Measurements from ENCODE around the gene CARD10.

The CARD10 gene

GRCh38 chr22:37556710-37557109, 37.5 kb upstream of the CARD10 start:
- TF ChIP-seq SPI1 (IDR thresholded peaks at IDR 0.05; ENCODE audit: borderline replicate concordance, low read depth), result no peak
- no peak for TF ChIP-seq CTCF (IDR thresholded peaks at IDR 0.05; ENCODE audit: insufficient read depth, low read length)
- TF ChIP-seq, protein P1, sequence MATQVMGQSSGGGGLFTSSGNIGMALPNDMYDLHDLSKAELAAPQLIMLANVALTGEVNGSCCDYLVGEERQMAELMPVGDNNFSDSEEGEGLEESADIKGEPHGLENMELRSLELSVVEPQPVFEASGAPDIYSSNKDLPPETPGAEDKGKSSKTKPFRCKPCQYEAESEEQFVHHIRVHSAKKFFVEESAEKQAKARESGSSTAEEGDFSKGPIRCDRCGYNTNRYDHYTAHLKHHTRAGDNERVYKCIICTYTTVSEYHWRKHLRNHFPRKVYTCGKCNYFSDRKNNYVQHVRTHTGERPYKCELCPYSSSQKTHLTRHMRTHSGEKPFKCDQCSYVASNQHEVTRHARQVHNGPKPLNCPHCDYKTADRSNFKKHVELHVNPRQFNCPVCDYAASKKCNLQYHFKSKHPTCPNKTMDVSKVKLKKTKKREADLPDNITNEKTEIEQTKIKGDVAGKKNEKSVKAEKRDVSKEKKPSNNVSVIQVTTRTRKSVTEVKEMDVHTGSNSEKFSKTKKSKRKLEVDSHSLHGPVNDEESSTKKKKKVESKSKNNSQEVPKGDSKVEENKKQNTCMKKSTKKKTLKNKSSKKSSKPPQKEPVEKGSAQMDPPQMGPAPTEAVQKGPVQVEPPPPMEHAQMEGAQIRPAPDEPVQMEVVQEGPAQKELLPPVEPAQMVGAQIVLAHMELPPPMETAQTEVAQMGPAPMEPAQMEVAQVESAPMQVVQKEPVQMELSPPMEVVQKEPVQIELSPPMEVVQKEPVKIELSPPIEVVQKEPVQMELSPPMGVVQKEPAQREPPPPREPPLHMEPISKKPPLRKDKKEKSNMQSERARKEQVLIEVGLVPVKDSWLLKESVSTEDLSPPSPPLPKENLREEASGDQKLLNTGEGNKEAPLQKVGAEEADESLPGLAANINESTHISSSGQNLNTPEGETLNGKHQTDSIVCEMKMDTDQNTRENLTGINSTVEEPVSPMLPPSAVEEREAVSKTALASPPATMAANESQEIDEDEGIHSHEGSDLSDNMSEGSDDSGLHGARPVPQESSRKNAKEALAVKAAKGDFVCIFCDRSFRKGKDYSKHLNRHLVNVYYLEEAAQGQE (IDR thresholded peaks at IDR 0.05; ENCODE audit: insufficient replicate concordance, low read depth), result no peak
- no peak for TF ChIP-seq GABPA (IDR thresholded peaks at IDR 0.05; ENCODE audit: low read depth)
- no peak for TF ChIP-seq POLR2AphosphoS5 (IDR thresholded peaks at IDR 0.05; ENCODE audit: low read depth)
- Histone ChIP-seq H3K27ac (replicated peaks) (no peak overlapping the region), H3K27me3 (ENCODE audit: insufficient read depth, poor library complexity, severe bottlenecking) (peaks cover 48% of the 10 kb centered on the region), H3K4me3 (replicated peaks; ENCODE audit: insufficient read depth, low read length) (no peak overlapping the region)
- DNase-seq (ENCODE audit: low read depth in 1 of 2, low spot score in 1 of 2), result peak in 1 of 2 experiments; percentile 11

DNA sequence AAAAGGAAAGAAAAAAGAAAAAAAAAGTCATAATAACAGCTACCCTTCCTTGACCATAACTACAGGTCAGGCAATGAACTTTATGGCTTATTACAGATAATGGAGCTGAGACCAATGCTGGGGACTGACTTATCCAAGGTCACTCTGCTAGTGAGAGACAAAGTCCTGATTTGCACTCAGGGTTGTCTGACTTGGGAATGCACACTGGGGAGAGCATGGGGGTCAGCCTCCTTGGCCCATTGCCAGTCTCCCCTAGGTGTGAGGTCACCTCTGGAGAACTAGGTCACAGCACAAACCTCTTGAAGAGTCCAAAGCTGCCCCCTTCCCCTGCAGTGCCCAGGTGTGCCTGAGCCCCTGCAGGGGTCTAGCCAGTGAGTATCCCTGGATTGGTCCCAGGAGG, 35.8 kb upstream of the CARD10 start:
- no peak for DNase-seq (ENCODE audit: low read depth in 1 of 2, low spot score in 1 of 2)
- Histone ChIP-seq H3K4me3 (replicated peaks; ENCODE audit: insufficient read depth, low read length) (no peak overlapping the region), H3K27ac (replicated peaks) (no peak overlapping the region), H3K27me3 (ENCODE audit: insufficient read depth, poor library complexity, severe bottlenecking) (peaks cover 39% of the 10 kb centered on the region)
- TF ChIP-seq, protein P1 (IDR thresholded peaks at IDR 0.05; ENCODE audit: insufficient replicate concordance, low read depth), result no peak
- TF ChIP-seq POLR2AphosphoS5 (IDR thresholded peaks at IDR 0.05; ENCODE audit: low read depth), result no peak
- TF ChIP-seq SPI1 (IDR thresholded peaks at IDR 0.05; ENCODE audit: borderline replicate concordance, low read depth), result no peak
- no peak for TF ChIP-seq CTCF (IDR thresholded peaks at IDR 0.05; ENCODE audit: insufficient read depth, low read length)
- no peak for TF ChIP-seq GABPA (IDR thresholded peaks at IDR 0.05; ENCODE audit: low read depth)

- no peak overlapping the region for H3K4me3 ChIP-seq (replicated peaks; ENCODE audit: insufficient read depth, low read length)
- TF ChIP-seq CTCF (IDR thresholded peaks at IDR 0.05; ENCODE audit: insufficient read depth, low read length) (no peak), SPI1 (IDR thresholded peaks at IDR 0.05; ENCODE audit: borderline replicate concordance, low read depth) (no peak), POLR2AphosphoS5 (IDR thresholded peaks at IDR 0.05; ENCODE audit: low read depth) (no peak), GABPA (IDR thresholded peaks at IDR 0.05; ENCODE audit: low read depth) (no peak)
- TF ChIP-seq, protein P1 (IDR thresholded peaks at IDR 0.05; ENCODE audit: insufficient replicate concordance, low read depth), result no peak
- DNase-seq (ENCODE audit: low read depth in 1 of 2, low spot score in 1 of 2), result no peak
- peaks cover 28% of the 10 kb centered on the region for H3K27me3 ChIP-seq (ENCODE audit: insufficient read depth, poor library complexity, severe bottlenecking)
- no peak overlapping the region for H3K27ac ChIP-seq (replicated peaks)
Measured at GRCh38 chr22:37553725-37554124, 34.5 kb upstream of the CARD10 start.
